Measurements from ENCODE around the gene ELOVL4. TPM values are rescaled to one million over a fixed set of nuclear protein-coding genes. Genes with fewer than 3 reads are reported as not detected.

The ELOVL4 gene
- total RNA-seq = 5.2 and 9.1 TPM in 2 replicates

DNA sequence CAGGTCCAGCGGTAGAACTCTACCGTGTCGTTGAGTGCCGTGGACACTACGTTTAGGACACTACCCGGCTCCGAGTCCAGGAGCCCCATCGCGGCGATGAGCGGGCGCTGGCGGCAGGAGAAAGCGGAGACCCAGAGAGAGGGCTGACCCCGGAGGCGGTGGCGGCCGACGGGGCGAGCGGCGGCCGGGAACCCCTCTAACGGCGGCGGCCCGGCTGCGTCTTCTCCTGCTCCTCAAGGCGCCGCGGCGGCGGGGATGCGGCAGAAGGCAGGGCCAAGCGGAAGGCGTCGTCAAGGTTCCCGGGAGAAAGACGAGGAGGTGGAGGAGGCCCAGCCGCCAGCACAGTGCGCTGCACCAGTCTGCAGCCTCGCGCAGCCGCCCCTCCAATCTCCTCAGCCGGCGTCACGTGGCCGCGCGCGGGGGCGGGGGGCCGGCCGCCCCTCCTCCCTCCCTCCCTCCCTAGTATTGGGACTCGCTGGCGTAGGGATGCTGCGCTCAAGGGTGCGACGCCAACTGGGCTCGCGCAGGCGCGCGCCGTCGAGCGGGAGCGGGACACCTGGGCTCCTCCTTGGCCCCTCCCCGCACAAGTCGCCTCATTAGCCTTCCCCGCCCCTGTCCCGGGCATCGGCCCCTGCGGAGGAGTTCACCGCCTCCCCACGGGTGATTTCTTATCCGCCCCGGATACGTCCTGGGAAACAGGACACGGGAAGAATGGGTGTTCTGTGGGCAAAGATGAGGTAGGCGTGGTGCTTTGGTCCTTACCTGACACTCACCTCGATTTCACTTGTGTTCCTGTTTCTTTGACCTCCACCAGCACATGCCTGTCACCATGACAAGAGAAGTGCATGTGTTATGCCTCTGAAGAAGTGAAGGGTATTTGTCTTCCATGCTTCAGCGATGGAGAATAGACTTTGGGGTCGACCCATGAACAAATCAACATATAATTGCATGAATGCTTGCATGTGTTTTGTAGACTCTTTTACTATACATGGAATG, at the start of gene ELOVL4:
ELOVL4 (minus strand) TSS at position 363 of the 996 bp plus-strand sequence; CDS start at position 89, 274 bp downstream.
- H3K4me3 ChIP-seq (ENCODE audit: low read depth, low read length) = peak within 1 kb of the TSS; percentile 65
- TF ChIP-seq, protein P1, sequence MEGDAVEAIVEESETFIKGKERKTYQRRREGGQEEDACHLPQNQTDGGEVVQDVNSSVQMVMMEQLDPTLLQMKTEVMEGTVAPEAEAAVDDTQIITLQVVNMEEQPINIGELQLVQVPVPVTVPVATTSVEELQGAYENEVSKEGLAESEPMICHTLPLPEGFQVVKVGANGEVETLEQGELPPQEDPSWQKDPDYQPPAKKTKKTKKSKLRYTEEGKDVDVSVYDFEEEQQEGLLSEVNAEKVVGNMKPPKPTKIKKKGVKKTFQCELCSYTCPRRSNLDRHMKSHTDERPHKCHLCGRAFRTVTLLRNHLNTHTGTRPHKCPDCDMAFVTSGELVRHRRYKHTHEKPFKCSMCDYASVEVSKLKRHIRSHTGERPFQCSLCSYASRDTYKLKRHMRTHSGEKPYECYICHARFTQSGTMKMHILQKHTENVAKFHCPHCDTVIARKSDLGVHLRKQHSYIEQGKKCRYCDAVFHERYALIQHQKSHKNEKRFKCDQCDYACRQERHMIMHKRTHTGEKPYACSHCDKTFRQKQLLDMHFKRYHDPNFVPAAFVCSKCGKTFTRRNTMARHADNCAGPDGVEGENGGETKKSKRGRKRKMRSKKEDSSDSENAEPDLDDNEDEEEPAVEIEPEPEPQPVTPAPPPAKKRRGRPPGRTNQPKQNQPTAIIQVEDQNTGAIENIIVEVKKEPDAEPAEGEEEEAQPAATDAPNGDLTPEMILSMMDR (IDR thresholded peaks at IDR 0.05; ENCODE audit: insufficient read depth, low read depth, low read length) = no peak
- peak; percentile 57 for DNase-seq (ENCODE audit: low read depth)

DNA sequence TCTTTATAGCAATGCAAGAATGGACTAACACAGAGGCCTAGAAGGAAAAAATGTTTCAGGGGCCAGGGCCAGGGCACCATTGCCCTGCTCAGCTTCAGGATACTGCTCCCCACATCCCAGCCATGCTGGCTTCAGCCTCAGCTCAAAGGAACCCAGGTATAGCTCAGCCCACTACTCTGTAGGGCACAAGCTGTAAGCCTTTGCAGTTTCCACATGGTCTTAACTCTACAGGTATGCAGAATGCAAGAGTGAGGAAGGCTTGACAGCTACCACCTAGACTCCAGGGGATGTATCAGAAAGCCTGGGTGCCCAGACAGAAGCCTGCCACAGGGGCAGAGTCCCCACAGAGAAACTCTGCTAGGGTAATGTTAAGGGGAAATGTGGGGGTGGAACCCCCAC, 46.6 kb upstream of the ELOVL4 start:
- no peak overlapping the region for H3K4me3 ChIP-seq (ENCODE audit: low read depth, low read length)
- no peak for DNase-seq (ENCODE audit: low read depth)
- TF ChIP-seq, protein P1 (IDR thresholded peaks at IDR 0.05; ENCODE audit: insufficient read depth, low read depth, low read length) = no peak

DNA sequence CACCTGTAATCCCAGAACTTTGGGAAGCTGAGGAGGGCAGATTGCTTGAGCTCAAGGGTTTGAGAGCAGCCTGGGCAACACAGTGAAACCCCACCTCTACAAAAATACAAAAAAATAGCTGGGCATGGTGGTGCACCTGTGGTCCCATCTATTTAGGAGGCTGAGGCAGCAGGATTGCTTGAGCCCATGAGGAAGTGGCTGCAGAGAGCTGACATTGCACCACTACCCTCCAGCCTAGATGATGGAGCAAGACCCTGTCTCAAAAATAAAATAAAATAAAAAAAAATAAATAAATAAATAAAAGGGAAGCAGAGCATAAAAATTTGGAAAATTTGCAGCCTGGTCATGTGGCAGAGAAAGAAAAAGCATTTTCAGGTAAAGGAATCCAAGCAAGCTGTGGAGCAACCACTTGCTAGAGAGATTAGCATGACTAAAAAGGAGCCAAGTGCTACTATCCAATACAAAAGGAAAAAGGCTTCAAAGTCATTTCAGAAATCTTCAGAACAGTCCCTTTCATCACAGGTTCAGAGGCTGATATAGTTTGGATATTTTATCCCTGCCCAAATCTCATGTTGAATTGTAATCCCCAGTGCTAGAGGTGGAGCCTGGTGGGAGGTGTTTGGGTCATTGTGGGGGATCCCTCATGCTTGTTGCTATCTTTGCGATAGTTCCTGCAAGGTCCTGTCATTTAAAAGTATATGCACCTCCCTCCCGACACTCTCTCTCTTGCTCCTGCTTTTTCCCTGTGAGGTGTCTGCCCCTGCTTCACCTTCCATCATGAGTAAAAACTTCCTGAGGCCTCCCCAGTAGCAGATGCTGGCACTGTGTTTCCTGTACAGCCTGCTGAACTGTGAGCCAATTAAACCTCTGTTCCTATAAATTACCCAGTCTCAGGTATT, 45.9 kb upstream of the ELOVL4 start:
- DNase-seq (ENCODE audit: low read depth) = no peak
- H3K4me3 ChIP-seq (ENCODE audit: low read depth, low read length) = no peak overlapping the region
- TF ChIP-seq, protein P1 (IDR thresholded peaks at IDR 0.05; ENCODE audit: insufficient read depth, low read depth, low read length) = no peak

DNA sequence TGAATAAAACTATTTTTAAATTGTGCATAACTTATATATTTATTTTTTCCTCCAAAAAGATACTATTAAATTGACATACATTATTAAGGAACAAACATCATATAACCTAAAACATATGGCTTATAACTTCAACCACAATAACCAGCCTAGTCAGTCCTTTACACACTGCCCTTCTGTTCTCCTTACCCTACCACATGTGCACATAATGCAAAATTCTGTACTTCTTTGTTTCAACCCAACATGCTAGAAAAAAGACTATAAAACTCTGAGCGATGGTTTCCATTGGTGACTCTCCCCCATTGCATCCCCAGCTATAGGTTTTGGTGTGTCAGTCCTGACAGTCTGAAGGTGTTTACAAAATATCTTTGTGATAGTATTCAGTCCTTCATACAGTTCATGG, 42.3 kb upstream of the ELOVL4 start:
- no peak for DNase-seq (ENCODE audit: low read depth)
- no peak overlapping the region for H3K4me3 ChIP-seq (ENCODE audit: low read depth, low read length)
- TF ChIP-seq, protein P1 (IDR thresholded peaks at IDR 0.05; ENCODE audit: insufficient read depth, low read depth, low read length) = no peak

DNA sequence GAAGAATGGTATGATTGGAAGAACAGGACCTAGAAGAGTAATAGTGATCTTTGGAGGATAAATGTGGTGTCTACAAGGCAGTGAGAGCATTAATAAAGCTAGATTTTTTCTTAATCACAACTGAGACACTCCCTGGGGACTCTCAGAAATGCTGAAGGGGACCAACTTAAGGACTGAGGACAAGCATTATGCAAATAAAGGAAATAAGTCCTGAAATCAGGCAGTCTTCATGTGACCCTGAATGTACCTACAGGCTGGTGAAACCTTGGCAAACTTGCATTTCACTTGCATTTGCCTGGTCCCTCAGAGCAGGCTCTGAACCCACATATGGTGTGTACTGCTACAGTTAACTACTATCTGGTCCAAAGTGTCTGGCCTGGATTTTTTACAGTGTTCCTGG, 37.8 kb upstream of the ELOVL4 start:
- TF ChIP-seq, protein P1 (IDR thresholded peaks at IDR 0.05; ENCODE audit: insufficient read depth, low read depth, low read length) = no peak
- DNase-seq (ENCODE audit: low read depth) = no peak

DNA sequence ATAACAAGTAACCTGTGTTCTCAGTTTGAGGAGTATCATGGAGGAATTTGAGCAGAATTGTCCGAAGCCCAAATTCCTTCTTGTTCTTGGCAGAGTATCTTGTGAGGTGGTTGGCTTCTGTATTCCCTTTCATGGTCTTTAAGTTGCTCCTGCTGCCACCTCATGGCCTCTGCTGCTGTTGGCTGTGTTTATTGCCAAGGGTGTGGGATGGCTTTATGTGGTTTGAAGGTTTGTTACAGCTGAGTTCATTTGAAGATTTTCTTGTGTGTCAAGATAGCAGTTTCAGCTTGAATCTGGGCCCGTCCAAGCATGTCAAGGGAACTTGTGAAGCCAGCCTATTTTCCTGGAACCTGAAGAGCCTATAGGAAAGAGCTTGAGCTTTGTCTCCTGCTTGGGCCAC, 36.9 kb upstream of the ELOVL4 start:
- TF ChIP-seq, protein P1 (IDR thresholded peaks at IDR 0.05; ENCODE audit: insufficient read depth, low read depth, low read length) = no peak
- peak; percentile 3 for DNase-seq (ENCODE audit: low read depth)
- no peak overlapping the region for H3K4me3 ChIP-seq (ENCODE audit: low read depth, low read length)

More for the DNA sequence above, 37.8 kb upstream of the ELOVL4 start:
- H3K4me3 ChIP-seq (ENCODE audit: low read depth, low read length) = no peak overlapping the region

All from fibroblast of villous mesenchyme (primary cell).